HFFc6 (cell line): ENCODE results near the gene TARP.

Source experiments
- DNase-seq: peaks from one replicate; pipeline ENCODE4 v3.0.0-alpha.2; 2018
- H3K27ac Mint-ChIP-seq: 2 replicates; pipeline ENCODE4 v1.8.0; 2020; ENCODE audit warnings: mild to moderate bottlenecking, mixed read lengths
- H3K27me3 Mint-ChIP-seq: 2 replicates; pipeline ENCODE4 v1.8.0; 2021; ENCODE audit warnings: mild to moderate bottlenecking, moderate library complexity, mixed read lengths; ENCODE audit not compliant: insufficient read depth
- H3K36me3 Mint-ChIP-seq: 2 replicates; pipeline ENCODE4 v1.8.0; 2021; ENCODE audit warnings: low read depth, mixed read lengths
- H3K4me1 Mint-ChIP-seq: 2 replicates; pipeline ENCODE4 v1.8.0; 2020; ENCODE audit warnings: low read depth, mixed read lengths
- H3K4me3 Mint-ChIP-seq: 2 replicates; pipeline ENCODE4 v1.8.0; 2020; ENCODE audit warnings: mild to moderate bottlenecking, moderate library complexity, mixed read lengths
- H3K9me3 Mint-ChIP-seq: 2 replicates; pipeline ENCODE4 v1.8.0; 2020; ENCODE audit warnings: mild to moderate bottlenecking, mixed read lengths
- CTCF ChIP-seq: fragments of 200-600 bp; sonication (generic); IDR thresholded peaks from 2 replicates; pipeline ENCODE4 v1.5.0; 2021; ENCODE audit warnings: antibody characterized with exemption, mild to moderate bottlenecking

Gene TARP

GRCh38 chr7:38282081-38282480, 8.6 kb upstream of the TARP start:
- Mint-ChIP-seq H3K27me3 (peaks cover 2% of the 10 kb centered on the region; the same call in 1 of the 2 replicates), H3K4me3 (no peak overlapping the region), H3K36me3 (no peaks in the 10 kb centered on the region), H3K4me1 (no peaks in the 10 kb centered on the region), H3K9me3 (no peaks in the 10 kb centered on the region), H3K27ac (no peak overlapping the region)
- no peak for DNase-seq
- no peak for TF ChIP-seq CTCF

DNA sequence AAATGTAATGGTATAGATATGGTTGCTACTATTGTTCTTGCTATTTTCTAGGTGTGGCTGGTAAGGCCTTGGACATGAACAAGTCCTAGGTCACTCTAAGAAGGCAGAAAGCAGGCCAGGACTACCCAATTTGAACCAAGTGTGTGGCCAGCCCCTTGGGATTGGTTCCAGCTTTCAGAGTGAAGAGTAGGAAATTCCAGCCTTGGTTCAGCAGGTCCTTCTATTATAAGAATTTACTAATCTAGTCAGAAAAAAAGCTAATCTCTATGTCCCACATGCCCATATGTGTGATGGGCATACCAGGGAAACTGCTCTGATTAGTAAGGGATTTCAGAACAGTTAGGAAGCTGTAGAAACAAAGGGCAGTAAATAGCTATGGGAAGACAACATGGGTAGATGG, 7.8 kb upstream of the TARP start:
- no peaks in the 10 kb centered on the region for H3K4me1 Mint-ChIP-seq
- DNase-seq = no peak
- H3K27ac Mint-ChIP-seq = no peak overlapping the region
- TF ChIP-seq CTCF = no peak
- no peaks in the 10 kb centered on the region for H3K9me3 Mint-ChIP-seq
- H3K27me3 Mint-ChIP-seq = peaks cover 2% of the 10 kb centered on the region; the same call in 1 of the 2 replicates
- no peaks in the 10 kb centered on the region for H3K36me3 Mint-ChIP-seq
- H3K4me3 Mint-ChIP-seq = no peak overlapping the region

- Mint-ChIP-seq H3K4me1 (no peaks in the 10 kb centered on the region), H3K27me3 (peaks cover under 1% of the 10 kb centered on the region; the same call in 1 of the 2 replicates), H3K9me3 (no peaks in the 10 kb centered on the region), H3K36me3 (no peaks in the 10 kb centered on the region), H3K4me3 (no peak overlapping the region), H3K27ac (no peak overlapping the region)
- no peak for DNase-seq
- TF ChIP-seq CTCF = no peak
Observed at GRCh38 chr7:38280707-38281106, 7.3 kb upstream of the TARP start.

DNA sequence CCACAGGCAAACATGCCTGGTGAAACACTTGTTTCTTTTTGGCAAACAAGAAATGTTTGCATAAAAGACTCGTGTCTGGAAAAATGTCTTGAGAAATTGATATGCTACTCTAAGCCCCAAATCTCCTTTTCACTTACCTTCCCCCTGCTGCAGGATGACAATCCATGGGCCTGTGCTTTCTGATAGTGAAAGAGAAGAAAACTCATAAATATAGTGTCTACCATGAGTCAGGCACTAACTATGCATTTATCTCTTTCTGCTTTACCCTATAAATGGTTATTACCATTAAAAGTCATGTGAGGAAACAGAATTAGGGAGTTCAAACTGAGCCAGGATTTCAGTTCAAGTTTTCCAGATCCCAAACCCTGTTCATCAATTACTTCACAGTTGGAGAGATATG, 6.6 kb upstream of the TARP start:
- DNase-seq = no peak
- H3K4me3 Mint-ChIP-seq = no peak overlapping the region
- no peaks in the 10 kb centered on the region for H3K9me3 Mint-ChIP-seq
- no peak overlapping the region for H3K27ac Mint-ChIP-seq
- no peaks in the 10 kb centered on the region for H3K4me1 Mint-ChIP-seq
- no peak for TF ChIP-seq CTCF
- no peaks in the 10 kb centered on the region for H3K36me3 Mint-ChIP-seq
- no peaks in the 10 kb centered on the region; the same call in 1 of the 2 replicates for H3K27me3 Mint-ChIP-seq

DNA sequence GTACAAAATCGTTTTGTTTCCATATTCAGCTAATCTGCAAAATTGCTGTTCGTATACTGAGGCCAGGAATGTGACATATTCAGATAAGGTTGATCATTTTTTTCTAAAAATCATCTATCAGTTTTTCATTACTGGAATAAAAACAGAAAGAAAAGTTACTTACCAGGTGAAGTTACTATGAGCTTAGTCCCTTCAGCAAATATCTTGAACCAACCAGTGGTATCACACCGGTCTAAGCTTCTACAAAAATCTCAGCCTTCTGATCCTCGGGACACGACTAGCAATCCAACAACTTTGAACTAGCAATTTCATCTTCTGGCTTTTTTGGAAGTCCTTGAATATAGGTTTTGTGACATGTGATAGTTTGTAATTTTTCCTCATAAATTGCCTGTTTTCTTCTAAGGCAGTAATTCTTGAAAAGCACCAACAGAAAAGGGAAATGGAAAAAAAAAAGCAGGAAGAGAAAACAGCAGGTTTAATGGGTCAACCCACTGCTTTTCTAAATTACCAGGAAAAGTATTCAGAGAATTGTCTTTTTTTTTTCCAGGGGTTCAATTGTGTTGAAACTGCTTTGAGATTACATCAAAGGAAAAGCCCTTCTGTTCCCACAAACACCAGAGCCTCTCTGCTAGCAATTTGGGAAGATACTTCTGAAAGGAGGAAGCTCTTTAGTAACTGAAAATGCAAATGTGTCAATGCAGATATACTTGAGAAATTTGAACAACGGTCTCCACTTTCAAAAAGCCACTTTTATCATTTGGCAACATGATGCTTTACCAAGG, 2.9 kb upstream of the TARP start:
- Mint-ChIP-seq H3K27ac (no peak overlapping the region), H3K4me1 (no peaks in the 10 kb centered on the region), H3K27me3 (no peaks in the 10 kb centered on the region)

More for the DNA sequence above, 2.9 kb upstream of the TARP start:
- Mint-ChIP-seq H3K9me3 (no peaks in the 10 kb centered on the region), H3K4me3 (no peak overlapping the region), H3K36me3 (no peaks in the 10 kb centered on the region)
- no peak for DNase-seq
- TF ChIP-seq CTCF = no peak
